Renal cortex interstitium (tissue), 15 donors: ENCODE data around the gene PHAF1. TPM values are rescaled to one million over a fixed set of nuclear protein-coding genes. Genes with fewer than 3 reads are reported as not detected.

ENCODE experiments used
- DNase-seq, 11 donors: peaks; one replicate each; pipeline ENCODE4 v3.0.0-alpha.2; 2013; ENCODE audit warnings: low read depth in 9 of 11, low spot score in 4 of 11; ENCODE audit errors: extremely low read depth in 1 of 11
- long read RNA-seq, 16 experiments: transcript quantifications; one replicate each; lab custom pipeline, GENCODE V29; 2026
- polyA plus RNA-seq, 3 donors: library from polyadenylated mRNA; unstranded; fragments of 120-200 nt; gene quantifications; one replicate each; pipeline ENCODE4 v1.2.1, GENCODE V29; 2013; ENCODE audit not compliant: insufficient read length in 3 of 3

PHAF1 gene
- 10 to 100 TPM; 23.9 to 28.2 (median 25.0) TPM for polyA plus RNA-seq
- long read RNA-seq, donor 1, partial matches to known transcripts = 0 of 3 reads
- long read RNA-seq, donor 1, other reads (novel, unspliced or antisense) = 0 of 3 reads
- long read RNA-seq, donor 2, partial matches to known transcripts = 0 of 2 reads
- long read RNA-seq, donor 2, other reads (novel, unspliced or antisense) = 0 of 2 reads
- long read RNA-seq, donor 3, transcript C16orf70-208 (17 exons, 1,353 nt) = major isoform, 11 of 13 reads
- long read RNA-seq, donor 3, partial matches to known transcripts = 0 of 13 reads
- long read RNA-seq, donor 3, other reads (novel, unspliced or antisense) = 0 of 13 reads
- long read RNA-seq, donor 4, partial matches to known transcripts = 0 of 3 reads
- long read RNA-seq, donor 4, other reads (novel, unspliced or antisense) = 0 of 3 reads
- long read RNA-seq, donor 5 = 0 reads
- long read RNA-seq, donor 6, partial matches to known transcripts = 0 of 2 reads
- long read RNA-seq, donor 6, other reads (novel, unspliced or antisense) = 0 of 2 reads
- long read RNA-seq, donor 7, partial matches to known transcripts = 0 of 4 reads
- long read RNA-seq, donor 7, other reads (novel, unspliced or antisense) = 0 of 4 reads
- long read RNA-seq, donor 8 = 0 reads
- long read RNA-seq, donor 9, partial matches to known transcripts = 0 of 1 reads
- long read RNA-seq, donor 9, other reads (novel, unspliced or antisense) = 0 of 1 reads
- long read RNA-seq, donor 10, partial matches to known transcripts = 0 of 1 reads
- long read RNA-seq, donor 10, other reads (novel, unspliced or antisense) = 0 of 1 reads
- long read RNA-seq, donor 11, partial matches to known transcripts = 0 of 1 reads
- long read RNA-seq, donor 11, other reads (novel, unspliced or antisense) = 0 of 1 reads
- long read RNA-seq, donor 12, partial matches to known transcripts = 0 of 1 reads
- long read RNA-seq, donor 12, other reads (novel, unspliced or antisense) = 0 of 1 reads
- long read RNA-seq, donor 13 = 0 reads
- long read RNA-seq, donor 14, transcript C16orf70-208 (17 exons, 1,353 nt) = major isoform, 5 of 5 reads
- long read RNA-seq, donor 14, partial matches to known transcripts = 0 of 5 reads
- long read RNA-seq, donor 14, other reads (novel, unspliced or antisense) = 0 of 5 reads
- long read RNA-seq, donor 15, partial matches to known transcripts = 0 of 2 reads
- long read RNA-seq, donor 15, other reads (novel, unspliced or antisense) = 0 of 2 reads
- long read RNA-seq, donor 16, partial matches to known transcripts = 0 of 4 reads
- long read RNA-seq, donor 16, other reads (novel, unspliced or antisense) = 0 of 4 reads

DNA sequence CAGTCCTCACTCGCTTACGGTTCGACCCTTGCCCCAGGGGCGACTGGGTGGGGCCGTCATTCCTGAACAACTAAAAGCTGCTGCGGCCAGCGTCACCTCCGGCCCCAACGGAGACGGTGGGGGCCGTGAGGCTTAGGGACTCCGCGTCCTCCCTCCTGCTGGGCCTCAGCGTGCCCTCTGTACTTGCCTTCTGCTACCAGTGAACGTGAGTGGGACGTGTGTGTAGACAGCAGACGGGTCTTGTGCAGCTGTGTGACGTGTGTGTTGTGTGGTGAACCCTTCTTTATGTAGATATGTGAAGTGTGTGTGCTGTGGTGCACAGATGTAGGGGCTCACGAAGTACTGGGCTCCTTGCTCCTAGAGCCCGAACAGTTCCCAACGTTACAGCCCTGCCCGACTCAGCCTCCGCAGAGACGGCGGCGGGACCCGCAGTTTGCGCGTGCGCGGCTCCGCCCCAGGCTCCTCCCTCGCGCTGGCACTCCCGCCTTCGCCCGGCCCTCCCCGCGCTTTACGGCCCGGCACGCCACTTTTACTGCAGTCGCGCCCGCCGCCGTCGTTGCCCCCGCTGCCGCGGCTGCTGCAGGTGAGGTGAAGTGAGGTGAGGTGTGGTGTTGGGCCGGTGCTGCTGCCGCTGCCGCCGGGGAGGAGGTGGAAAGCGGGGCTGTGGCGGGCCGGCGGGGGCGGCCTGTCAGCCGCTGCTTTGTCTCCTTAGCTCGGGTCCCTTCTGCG is at the start of gene PHAF1:
TSS of gene PHAF1 (plus strand) at position 535 of the 729 bp plus-strand sequence. CDS start 235 bp downstream, outside the sequence.
- DNase-seq = peak; percentile 85 to 93 (median 90)

DNA sequence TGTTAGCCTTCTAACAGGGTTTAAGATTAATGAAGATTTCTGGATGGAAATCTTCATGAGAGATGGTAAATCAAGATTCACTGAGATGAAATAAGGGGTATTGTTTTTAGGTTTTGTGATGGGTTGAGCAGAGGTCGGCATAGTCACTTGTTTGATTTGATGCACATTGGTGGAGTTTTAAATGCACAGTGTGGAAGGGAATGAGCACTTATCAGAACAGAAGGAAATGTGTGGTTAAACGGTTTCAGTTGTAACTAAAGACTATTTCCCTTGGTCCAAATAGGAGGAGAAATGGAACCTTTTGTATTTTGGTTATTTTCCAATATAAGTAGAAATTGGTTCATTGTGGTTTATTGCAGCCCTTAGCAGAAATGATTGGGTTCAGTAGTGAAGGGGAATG is 46.7 kb upstream of the PHAF1 start:
- DNase-seq = no peak

DNA sequence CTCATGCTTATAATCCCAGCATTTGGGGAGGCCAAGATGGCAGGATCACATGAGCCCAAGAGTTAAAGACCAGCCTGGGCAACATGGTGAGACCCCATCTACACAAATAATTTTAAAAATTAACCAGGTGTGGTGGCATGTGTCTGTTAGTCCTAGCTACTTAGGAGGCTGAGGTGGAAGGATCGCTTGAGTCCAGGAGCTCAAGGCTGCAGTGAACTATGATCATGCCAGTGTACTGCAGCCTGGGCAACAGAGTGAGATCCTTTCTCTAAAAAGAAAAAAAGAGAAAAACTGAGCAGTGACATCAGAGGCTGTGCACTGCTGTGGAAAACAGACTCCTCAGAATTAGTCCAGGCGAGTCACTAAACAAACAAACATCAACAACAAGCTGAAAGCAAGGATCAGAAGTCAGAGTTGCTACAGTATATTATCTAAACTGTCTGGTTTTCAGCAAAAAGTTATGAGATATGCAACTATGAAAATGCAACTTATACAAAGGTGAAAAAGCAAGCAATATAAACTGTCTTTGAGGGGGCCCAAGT is 41.5 kb upstream of the PHAF1 start:
- no peak for DNase-seq

DNA sequence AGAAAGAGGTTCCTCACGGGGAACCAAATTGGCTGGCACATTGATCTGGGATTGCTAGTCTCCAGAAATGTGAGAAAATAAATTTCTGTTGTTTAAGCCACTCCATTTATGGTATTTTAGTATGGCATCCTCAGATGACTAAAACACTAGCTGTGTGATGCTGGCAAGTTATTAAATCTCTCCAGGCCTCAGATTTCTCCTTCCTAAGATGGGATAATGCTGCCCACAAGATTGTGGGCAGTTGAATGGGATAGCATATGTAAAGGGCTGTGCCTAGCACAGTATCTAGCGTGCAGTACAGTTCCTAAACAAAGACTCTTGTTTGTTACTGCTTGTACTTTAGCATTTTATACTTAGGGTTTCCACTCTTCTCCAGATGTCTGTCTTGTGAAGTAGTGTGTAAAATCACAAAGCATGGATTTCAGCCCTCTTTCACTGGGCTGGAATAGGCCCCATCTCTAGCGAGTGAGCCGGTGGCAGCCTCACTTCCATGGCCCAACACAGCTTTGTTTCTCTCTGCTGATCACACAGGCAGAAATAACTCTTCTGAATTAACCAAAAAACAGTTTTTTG is 38.2 kb upstream of the PHAF1 start:
- no peak for DNase-seq

DNA sequence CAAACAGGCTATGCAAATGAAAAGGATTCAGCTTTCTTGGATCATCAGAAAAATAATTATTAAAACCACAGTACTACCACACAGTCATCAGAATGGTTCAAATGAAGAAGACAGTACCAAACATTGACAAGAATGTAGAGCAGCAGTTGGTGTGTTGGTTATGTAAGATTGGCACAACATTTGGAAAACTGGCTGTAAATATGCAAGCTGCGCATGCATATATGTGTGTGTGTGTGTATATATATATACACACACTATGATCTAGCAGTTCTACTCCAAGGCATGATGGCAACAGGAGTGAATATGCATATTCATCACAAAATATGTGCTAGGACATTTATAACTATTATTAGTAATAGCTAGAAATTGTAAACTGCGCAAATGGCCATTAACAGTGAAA is 34.4 kb upstream of the PHAF1 start:
- no peak for DNase-seq

DNA sequence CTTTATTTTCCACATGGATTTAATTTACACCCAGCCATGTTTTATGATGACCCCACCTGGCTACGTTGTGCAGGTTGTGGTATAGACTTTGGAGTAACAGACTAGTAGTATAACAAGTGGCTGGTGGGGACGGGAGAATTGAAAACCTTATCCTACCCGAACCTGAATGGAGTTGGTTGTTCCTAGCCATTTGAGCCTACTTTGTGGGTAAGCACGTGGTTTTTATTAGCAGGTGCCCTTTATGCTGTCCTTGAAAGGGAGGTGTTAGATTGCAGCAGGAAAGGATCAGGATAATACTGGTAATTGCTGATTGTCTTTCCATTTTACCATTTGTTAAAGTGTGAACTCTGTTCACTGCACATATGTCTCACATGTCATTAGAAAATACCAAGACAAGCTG is 31.9 kb upstream of the PHAF1 start:
- DNase-seq = no peak

DNA sequence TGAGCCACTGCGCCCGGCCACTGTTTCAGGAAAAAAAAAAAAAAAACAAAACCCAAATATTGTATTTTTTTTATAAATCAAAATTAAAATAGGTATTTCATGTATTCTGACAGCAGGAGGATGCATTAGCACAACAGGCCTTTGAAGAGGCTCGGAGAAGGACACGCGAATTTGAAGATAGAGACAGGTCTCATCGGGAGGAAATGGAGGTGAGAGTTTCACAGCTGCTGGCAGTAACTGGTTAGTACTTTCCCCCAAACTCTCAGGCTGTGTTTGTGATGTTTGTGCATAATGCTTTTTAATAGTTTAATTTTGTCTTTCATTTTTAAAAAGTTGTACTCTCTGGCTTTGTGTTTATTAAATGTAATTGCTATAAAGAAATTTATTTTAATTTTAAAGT is 27.6 kb upstream of the PHAF1 start:
- DNase-seq = no peak

DNA sequence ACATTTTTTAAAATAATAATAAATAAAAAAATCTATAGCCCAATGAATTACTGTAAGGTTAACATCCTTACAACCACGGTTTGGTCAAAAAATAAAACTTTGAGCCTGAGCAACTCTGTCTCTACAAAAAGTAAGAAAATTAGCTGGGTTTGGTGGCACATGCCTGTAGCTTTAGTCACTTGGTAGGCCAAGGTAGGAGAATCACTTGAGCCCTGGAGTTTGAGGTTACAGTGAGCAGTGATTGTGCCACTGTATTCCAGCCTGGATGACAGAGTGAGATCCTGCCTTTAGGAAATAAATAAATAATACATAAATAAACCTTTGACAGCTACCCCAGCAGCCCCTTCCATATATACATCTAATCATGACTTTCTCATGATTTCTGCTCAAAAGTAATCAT is 26.9 kb upstream of the PHAF1 start:
- no peak for DNase-seq

DNA sequence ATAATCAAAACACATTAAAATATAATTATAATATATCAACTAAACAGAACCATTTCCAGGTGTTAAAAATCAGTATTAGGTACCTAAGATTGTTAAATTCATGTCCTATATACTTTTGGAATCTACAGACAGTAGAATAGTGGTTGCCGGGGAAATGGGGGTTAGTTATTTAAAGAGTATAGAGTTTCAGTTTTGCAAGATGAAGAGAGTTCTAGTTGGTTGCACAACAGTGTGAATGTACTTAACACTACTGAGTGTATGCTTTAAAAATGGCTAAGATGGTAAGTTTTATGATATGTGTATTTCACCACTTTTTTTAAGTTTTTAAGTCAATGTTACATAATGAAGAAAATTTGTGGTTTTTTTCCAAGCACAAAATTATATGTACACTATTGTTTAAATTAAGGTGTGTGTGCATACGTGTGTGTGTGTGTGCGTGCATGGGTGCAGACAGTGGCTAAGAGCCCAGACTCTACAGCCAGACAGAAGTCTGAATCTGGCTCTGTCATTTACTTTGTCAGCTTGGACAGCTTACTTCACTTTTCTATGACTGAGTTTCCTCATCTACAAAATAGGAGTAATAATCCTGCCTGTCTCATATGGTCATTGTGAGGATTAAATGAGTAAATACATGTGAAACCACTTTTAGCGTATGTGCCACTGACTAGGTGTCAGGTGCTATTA is 25.3 kb upstream of the PHAF1 start:
- no peak for DNase-seq

DNA sequence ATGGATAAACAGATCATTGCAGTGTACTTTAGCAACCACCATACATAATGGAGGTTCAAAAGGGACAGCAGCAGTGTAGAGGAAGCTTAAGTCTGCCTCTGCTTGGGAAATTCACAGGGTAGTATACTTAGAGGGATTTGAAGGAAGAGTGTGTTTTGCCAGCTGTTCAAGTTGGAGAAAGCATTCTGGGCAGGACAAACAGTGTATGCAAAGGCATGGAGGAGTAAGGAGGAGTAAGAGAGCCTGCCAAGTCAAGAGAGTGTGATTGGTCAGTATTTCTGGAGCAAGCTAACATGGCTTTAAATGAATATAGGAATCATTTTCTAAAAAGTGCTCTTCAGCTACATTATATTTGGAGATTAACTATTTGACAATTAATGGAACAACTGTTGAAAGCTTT is 22.9 kb upstream of the PHAF1 start:
- DNase-seq = no peak

DNA sequence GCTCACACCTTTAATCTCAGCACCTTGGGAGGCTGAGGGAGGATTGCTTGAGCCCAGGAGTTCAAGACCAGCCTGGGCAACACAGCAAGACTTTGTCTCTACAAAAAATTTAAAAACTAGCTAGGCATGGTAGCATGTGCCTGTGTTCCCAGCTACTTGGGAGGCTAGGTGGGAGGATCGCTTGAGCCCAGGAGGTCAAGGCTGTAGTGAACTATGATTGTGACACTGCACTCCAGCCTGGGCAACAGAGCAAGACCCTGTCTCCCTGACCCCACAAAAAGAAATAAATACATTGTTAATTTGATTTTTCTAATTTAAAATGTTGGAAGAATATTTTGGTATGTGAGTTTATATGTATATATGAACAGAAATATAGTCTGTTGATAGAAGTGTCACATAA is 22.4 kb upstream of the PHAF1 start:
- DNase-seq = no peak

DNA sequence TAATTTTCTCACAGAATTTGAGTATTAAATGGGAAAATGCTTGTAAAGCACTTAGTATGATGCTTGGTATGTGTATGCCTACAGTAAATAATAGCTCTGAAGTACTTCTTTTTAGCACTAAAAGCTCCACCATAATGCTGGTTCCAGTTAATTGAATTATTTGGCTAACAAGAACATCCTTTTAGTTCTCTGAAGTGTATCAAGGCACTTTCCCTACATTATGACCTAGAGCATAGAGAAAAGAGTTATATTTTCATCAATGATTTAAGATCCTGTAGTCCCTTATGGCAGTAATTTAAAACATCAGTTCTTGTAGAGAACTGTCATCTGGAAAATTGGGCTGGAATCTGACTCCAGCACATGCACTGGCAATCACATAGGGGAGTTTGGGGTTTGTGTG is 21.9 kb upstream of the PHAF1 start:
- no peak for DNase-seq

DNA sequence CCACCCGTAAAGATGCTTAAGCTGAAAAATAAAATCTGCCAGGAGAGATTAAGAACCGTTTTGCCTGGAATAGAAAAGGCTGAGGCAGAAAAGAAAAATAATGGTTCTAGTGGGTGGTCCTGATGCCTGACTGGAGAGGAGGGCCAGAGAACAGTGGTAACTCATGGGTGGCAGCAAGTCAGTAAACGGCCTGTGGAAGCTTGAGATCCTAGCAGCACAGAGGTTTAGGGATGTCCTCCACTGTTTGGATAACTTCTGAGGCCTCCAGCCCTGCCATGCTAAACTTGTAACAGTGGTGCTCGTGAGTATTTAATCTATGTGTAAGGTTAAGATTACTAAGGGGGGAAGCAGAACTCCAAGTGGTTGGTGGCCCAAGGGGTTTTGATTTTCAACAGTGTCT is 21.2 kb upstream of the PHAF1 start:
- no peak for DNase-seq

DNA sequence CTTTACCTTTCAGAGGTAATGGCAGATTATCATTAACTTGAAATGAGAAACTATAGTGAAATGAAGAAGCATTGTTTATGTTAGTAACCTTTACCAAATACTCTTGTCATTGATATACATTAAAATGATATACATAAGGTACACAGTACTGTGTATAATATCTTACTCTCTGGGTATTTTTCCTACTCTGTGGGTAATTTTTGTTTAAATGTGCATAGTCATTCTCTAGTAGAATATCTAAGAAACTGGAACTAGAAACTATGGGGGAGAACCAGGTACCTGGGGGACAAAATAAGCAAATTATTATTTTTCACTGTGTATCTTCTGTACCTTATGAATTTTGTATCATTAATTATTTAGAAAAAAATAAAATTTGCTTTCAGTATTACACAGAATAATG is 20.6 kb upstream of the PHAF1 start:
- no peak for DNase-seq

DNA sequence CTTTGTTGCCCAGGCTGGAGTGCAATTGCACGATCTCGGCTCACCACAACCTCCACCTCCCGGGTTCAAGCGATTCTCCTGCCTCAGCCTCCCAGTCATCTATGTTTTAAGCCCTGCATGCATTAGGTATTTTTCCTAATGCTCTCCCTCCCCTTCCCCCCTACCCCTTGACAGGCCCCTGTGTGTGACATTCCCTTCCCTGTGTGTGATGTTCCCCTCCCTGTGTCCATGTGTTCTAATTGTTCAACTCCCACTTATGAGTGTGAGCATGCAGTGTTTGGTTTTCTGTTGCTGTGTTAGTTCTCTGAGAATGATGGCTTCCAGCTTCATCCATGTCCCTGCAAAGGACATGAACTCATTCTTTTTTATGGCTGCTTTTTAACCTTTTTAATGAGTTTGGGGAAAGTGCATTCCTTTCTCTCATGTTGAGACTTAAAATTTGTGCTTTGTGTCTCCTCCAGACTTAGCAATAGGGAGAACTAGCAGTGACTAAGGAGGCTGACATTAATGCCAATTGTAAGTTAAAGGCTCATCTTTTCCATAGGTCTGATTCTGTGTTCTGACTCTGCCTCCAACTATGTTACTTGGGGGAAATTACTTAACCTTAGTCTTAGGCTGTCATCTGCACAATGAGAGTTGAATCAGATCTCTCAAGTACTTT is 17.7 kb upstream of the PHAF1 start:
- peak in 5 of 11 donors; percentile 29 to 57 (median 35) for DNase-seq

DNA sequence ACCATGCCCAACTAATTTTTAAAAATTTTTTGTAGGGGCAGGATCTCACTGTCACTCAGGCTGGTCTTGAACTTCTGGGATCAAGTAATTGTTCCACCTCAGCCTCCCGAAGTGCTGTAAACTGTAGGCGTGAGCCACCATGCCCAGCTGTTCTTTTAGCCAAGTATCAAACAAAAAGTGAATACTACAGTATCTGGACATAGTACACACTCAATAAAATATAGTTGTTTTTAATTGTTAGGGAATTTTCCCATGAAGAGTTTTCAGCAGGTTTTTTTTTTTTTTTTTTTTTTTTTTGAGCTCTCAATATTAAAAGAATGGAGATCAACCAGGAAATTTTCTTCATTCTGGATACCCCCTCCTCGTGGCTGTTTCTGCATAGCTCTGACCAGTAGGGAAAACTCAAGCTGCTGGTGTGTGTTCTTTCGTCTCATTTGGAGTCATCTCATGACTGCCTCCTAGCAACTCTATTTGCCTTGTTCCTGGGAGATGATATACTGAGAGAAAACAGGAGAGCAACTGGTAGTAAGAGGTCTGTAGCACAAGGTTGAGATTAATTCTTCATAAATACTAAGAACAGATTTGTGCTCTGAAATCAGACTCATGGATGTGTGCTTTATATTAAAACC is 16.5 kb upstream of the PHAF1 start:
- no peak for DNase-seq

DNA sequence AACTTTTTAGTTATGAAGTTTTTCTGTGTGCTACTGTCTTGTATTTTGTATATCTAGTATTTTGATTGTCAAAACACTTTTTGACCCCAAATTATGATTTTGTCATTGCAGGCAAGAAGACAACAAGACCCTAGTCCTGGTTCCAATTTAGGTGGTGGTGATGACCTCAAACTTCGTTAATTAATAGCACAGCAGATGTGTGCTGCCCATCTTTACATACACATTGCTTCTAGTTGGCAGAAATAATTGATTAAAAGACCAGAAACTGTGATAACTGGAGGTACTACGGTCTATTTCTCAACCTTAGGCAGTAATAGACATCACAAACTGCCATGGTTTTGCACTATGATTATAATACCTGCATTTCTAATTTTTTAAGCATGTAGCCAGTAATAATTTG is 11.1 kb upstream of the PHAF1 start:
- no peak for DNase-seq
